NCI-H510A treated with DMSO at 0.1 percent for 48 hours (cell line): ENCODE measurements around the gene GATA2.

ENCODE experiments used
- DNase-seq: peaks from one replicate; lab custom pipeline; 2025; lab: John Stamatoyannopoulos, UW

GATA2 gene

DNA sequence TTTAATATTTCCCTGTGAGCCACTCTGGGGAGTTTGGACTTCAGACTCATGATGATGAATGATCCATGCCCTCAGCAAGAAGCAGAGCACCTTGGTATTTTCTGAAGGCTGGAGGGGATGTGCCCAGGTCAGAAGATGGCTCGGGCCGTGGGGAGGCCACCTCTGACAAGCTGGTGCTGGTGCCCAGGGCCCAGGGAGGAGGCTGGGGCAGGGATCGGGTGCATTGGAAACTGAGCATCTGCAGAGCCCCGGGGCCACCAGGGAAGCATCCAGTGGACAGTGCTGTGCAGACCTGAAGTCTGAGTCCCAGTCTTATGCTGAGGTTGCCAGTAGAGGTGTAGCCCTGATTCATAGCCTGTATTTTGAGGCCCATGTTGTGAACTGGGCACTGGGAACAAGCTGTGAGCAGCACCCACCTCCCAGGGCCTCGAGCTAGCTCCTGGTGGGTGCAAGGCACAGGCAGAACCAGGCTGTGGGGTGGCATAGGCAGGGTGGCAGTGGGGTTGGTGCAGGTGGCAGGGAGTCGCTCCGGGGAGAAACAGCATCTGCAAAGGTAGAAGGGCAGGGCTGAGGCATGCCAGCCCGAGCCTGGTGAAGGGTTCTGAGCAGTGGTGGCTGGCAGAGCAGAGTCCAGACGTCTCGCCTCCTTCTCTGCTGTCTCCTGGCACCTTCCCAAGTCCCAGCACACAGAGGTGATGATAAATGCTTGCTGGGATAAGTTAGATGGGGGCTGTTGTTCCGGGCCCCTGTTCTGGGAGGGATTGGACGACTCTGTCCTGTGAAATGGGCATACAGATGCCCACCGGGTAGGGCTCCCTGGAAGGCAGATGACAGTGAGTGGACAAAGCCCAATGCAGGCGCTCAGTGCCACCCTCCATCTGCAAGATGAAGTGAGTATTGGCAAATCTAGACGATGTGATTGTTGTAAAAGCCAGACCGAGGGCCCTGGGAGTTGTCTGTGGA lies 36.9 kb downstream of the GATA2 start:
- DNase-seq, result no peak

DNA sequence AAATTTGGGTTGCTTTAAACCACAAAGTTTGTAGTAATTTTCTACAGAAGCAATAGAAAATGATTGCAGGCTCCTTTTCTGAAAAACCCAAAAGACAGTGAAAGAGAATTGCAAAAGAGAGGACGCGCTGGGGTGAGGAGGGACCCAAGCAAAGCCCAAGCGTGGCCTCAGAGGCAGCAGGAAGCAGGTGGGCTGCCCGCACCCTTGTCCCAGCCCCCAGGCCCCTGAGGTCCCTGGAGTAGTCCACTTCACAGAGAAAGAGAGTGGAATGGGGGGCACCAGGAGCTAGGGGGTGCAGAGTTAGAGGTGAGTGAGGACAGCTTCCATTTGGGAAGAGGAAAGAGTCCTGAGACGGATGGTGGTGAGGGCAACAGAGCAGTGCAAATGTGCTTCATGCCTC lies 37.9 kb downstream of the GATA2 start:
- DNase-seq, result no peak

DNA sequence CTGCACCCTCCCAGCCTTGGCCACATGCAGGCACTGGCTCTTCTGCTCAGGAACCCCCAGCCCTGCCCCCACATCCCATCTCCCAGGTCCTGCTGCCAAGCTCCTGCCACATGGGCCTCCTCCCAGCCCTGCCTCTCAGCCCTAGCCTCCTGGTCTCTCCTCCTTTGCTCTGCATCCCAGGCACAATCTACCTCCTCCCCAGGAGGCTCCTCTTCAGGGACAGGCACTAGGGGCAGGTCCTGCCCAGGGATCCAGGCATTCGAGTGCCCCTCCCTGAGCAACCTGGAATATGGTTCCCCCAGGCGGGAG lies 38.7 kb downstream of the GATA2 start:
- DNase-seq, result no peak

DNA sequence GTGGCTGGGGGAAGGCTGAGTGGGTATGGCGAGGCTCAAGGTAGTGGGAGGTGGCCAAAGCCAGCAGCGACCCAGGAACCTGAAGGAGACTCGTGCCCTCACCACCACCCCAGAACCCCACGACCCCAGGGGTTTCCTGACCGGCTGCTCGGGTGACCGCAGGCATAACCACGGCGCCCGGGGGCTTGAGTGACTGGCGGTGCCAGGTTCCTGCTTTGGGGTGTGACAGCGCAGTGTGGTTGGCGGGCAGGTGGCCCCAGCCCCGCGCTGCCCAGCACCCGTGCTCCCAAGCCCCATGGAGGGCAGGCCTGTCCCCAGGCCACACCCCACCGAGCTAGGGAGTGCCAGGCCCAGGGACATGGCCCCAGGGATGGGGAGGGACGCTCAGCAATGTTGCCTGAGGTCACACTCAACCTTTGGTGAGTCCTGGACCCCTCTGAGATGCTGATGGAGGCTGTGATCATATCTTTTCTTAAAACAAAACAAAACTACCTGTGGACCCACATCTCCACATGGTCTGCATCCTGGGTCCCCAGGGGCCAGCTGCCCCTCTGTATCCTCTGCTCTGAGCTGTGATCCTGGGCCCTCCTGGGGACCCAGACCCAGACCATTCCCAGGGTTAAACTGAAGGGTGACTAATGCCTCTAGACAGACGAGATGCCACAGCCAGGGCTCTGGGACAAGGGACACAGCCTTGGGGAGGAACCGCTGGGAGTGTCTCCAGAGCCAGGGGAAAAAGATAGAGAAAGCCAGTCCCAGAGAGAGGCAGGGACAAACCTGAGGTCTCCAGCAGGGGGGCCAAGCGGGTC lies 39.3 kb downstream of the GATA2 start:
- no peak for DNase-seq

DNA sequence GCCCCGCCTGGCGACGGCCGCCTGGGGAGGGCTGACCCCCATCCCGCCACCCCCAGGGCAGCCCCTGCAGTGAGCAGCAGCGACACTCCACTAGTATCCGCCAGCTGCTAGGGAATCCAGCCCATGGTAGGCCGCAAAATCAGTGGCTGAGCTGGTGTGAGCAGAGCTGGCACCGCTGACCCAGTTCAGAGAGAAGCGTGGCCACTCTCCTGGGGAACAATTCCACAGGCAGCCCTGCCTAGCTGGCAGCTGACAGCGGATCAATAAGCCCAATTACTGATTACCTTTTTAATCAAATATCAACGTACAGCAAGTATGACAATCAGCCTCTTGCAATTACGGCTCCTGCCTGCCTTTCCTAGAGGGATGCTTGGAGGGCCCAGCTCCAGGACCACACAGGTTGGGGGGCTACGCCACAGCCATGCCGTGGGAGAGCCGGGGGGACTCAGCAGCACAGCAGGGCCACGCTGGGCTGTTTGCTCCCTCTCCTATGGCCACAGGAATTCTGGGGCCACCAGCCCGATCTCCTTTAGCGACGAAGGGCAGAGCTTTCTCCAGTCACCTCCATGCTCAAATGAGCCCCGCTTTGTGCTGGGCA lies 40.2 kb downstream of the GATA2 start:
- no peak for DNase-seq

DNA sequence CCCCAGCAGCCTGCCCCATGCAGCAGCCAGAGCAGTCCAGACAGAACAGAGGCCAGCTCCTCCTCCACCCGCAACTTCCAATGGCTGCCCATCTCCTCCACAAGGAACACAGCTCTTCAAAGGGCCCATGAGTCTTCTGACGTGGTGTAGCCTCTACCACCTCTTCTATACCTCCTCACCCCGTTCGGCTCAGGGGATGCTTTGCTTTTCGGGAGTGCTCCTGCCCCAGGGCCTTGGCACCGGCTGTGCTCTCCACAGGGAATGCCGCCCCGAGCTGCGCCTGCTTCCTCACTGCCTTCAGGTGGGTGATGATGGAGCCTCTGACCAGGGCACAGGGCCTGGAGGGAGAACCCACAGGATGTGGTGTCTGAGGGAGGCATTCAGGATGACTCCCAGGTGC lies 40.9 kb downstream of the GATA2 start:
- no peak for DNase-seq

DNA sequence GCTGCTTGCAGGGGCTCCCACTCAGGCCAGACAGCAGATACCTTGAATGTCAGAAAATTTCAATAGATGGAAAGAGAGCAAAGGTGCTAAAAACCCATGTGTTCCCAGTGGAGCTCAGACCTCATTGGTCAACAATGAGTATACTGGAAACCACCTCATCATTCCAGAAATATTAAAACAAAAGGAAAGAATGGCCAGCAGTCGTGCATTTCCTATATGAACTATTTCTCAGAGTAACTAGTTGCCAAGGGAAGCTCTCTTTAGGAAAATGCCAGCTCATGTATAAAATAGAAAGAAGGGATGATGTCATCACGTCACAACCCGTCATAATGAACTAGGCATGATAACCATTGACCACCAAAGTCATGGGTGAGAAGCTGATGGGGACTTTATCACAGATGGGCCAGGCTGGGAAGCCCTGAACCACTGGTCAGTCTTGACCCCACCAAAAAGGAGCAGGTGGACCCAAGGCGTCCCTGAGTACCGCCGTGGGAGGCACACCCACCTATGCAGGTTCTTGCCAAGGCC lies 43.8 kb downstream of the GATA2 start:
- DNase-seq, result no peak

DNA sequence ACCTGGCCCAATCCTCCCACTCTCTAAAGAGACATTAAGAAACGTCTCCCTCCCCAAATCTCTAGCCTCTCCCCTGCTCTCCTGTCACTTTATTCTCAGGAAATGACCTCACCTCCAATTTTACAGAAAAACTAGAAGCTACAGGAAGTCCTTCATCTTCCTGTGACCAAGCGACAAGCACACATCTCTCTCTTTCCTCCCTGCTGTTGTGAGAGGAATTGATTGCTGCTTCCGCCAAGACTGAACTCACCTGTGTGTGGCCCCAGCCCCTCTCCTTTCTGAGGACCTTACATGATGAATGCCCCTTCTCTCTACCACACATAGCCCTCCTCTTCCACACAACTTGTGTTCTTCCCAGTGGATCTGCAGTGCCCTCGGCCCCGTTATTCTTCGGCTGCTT lies 44.5 kb downstream of the GATA2 start:
- no peak for DNase-seq

DNA sequence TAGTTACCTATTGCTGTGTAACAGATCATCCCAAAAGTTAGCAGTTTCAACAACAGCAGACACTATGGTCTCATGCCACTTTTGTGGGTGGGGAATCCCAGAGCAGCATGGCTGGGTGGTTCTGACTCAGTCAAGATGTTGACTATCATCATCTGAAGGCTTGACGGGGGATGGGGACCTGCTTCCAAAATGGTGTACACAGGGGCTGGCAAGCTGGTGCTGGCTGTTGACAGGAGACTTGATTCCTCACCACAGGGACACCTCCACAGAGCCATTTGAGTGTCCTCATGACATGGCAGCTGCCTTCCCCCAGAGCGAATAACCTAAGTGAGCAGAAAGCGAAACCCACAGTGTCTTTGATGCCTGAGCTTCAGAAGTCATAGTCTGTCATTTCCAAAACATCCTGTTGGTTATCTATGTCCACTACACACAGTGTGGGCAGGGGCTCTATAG lies 45.4 kb downstream of the GATA2 start:
- DNase-seq, result no peak

DNA sequence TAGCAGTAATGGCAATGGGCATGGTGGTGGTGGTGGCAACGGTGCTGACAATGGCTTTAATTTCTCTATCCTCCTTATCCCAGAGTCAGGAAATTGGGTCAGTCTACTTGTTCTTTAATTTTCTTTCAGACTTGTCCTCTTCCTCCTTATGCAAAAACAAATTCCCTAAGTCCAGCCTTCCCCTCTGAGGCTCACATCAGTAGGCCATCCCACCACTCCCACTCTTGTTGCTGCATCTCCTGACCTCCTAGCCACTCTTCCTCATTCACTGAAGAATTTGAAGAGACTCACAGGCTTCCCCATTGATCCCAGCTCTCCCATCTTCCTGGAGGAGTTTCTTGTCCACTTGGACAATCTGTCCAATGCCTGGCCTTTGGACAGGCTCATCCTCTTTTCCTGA lies 46.2 kb downstream of the GATA2 start:
- DNase-seq, result no peak

DNA sequence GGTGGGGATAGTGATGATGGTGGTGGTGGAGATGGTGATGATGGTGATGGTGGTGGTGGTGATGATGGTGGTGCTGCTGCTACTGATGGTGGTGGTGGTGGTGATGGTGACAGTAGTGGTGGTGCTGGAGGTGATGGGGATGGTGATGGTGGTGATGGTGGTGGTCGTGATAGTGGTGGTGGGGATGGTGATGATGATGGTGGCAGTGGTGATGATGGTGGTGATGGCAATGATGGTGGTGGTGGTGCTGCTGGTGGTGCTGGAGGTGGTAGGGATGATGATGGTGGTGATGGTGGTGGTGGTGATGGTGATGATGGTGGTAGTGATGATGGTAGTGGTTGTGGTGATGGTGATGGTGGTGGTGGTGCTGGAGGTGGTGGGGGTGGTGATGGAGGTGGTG lies 47.6 kb downstream of the GATA2 start:
- DNase-seq, result no peak

DNA sequence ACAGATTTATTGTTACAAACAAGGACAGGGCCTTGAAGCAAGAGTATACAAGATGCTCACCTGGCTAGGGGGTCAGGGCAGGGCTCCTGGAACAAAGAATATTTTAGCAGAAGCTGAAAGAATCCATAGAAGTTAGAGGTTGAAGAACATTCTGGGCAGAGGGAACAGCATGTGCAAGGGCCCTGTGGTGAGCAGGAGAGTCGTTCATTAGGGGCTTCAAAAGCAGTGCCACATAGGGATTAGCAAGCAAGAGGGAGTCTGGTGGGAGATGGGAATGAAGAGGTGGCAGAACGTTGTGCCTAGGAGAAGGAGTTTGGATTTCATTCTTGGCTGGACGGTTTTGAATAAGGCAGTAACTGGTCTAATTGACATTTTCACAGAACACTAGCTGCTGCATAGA lies 49.2 kb downstream of the GATA2 start:
- DNase-seq, result no peak

DNA sequence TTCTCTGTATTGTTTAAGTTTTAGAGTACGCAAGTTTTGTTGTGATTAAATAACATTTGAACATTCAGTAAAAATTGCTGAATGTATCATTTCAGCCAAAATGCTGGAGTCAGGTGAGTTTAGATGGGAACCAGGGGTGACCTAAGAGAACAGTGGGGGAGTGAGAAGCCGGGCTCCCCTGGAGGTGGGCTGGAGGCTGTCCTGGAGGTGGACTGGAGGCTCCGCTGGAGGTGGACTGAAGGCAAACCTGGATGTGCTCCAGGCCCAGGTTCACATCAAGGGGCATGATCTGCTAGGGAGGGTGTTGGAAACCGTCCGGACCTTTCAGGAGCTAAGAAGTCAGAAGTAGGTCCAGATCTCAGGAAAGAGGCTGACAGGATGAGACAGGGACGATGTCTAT lies 50.1 kb downstream of the GATA2 start:
- no peak for DNase-seq

DNA sequence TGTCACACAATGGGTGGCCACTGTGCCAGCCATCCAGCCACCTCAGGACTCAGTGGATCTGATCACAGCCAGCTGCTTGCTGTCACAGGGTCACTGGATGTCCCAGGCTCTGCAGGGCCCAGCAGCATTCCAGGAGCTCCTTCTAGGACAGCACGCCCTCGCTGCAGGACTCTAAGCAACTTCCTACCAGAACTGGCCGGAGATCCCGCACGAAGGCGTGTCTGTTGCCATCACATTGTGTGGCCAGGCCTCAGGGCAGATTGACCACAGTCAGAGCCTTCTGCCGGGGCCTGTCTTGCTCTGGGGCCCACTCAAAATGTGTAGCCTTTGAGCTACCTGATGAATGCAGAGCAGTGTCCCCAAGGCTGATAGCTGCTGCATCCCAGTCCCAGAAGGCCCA lies 50.9 kb downstream of the GATA2 start:
- DNase-seq, result no peak

DNA sequence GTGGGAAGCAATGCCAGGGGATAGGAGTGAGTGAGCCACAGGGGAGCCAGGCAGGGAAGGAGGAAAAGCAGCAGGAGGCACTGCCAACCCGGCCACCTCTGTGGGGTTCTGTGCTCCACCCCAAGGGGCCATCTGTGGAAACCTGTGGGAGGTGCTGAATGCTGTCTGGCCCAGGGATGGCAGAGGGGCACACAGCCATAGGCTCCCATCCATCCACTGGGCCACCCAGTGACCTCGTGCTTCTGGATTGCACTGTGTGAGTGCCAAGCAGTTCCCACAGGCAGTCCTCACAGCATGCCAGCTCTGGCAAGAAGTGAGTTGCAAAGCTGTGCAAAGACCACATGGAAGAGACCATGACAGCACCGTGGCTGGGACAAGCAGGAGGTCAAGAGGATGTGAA lies 53.8 kb downstream of the GATA2 start:
- no peak for DNase-seq

DNA sequence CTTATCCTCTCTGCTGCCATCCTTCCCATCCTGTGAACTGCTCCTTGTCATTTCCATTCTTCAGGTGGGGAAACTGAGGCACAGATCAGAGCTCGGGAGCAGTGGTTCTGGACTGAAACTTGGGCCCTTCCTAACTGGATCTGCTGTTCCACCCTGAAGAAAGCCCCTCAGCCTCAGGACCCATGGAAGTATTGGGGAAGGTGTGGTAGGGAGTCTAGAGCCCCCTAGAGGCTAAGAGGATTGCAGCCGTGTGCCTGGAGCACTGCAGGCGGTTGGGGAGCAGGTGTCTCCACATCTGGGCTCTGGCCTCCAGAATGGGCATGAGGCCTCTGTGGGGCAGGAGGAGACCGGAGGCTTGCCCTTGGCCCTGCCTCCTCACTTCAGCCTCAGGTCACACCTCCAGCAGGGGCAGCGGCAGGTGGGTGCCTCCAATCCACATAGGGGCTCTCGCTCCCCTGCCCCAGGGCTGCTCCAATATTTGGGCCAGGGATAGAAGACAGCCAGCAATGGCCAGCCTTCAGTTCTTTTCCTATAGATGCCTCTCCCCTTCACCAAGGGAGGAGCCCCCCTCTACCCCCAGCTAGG lies 54.4 kb downstream of the GATA2 start:
- no peak for DNase-seq

DNA sequence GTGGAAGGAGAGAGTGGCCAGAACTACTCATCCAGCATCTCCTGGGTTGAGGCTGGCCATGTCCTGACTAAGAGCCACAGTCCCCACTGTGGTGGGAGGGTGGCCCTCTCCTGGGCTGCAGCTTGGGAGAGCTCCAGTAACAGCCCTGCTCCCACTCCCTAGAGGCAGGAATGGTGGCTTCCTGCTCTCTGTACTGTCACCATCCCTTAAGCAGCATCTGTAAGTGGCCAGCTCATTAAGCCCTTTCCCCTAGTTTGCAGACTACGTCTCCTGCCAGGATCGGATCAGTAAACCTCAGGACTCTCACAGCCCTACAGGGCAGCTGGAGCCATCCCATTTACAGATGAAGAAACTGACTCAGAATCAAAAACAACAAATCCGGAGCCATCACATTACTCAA lies 56.8 kb downstream of the GATA2 start:
- no peak for DNase-seq

DNA sequence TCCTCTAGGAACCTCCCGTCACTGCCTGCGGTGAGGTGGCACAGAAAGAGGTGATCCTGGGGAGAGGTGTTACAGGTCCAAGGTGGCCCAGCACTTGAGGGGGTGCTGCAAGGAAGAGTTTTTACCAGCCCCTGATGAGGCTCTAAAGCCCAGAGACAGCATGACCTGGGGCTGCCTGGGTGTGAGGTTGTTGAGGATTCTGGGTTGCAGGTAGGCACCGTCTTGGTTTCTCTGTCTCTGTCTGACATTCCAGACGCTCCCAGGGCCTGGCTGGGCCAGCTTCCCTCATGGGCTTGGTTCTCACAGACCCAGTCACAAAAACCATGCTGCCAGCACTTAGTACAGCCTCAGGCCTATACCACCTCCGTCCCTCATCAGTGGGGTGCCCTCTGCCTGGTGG lies 57.4 kb downstream of the GATA2 start:
- no peak for DNase-seq

DNA sequence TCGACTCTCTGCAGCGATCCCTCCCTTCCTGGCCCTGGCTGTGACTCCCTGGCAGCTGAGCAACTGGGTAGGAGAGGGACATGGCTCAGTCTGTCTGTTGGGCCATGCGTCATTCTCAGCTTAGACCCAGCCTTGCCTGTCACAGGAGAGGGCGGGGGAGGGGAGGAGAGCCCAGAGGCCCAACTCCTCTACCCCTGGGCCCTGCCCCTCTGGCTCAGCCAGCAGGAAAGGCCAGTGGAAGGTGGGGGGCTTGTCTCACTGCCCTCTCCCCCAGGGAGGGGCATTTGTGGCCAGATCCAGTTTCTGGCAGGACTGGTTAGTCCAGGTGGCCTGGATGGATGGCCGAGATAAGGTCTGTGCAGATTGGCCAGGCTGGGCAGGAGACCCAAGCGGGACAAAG lies 57.9 kb downstream of the GATA2 start:
- DNase-seq, result no peak

DNA sequence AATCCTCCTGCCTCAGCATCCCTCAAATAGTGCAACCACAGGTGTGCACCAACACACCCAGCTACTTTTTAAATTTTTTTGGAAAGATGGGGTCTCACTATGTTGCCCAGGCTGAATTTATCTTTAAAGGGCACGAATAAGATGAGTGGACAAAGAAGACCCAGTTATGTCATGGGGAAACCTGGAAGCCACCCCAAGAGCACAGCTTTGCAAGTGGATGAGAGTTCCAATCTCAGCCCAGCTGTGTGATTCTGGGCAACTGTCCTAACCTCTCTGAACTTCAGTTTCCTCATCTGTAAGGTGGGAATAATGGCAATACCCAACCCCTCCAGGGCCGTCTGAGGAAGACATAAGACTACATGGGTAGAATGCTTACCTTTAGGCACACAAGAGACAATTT lies 58.5 kb downstream of the GATA2 start:
- no peak for DNase-seq

DNA sequence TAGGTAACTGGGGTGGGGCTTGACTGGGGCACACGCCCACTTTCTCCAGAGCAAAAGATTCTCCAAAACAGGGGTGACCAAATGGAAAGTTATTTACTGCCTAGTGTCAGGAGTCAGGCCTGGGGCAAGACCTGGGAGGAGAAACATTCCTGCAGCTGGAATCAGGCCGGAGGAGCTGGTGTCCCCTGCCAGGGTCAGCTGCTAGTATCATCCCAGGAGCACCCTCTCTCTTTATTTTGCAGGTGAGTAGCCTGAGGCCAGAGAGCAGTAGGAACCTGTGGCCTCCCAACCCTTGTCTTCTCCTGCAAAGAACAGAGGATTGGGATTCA lies 59.2 kb downstream of the GATA2 start:
- DNase-seq, result no peak
